EL (cell line): ENCODE results near the gene BICC1.
"Not testable (repeated sequence)": the region's sequence is repeated elsewhere in the genome, so short reads cannot be mapped to it uniquely, and the experiment has no call there.

Experiments
- DNase-seq: peaks from one replicate; pipeline ENCODE4 v3.0.0-alpha.2; 2016

Gene BICC1

DNA sequence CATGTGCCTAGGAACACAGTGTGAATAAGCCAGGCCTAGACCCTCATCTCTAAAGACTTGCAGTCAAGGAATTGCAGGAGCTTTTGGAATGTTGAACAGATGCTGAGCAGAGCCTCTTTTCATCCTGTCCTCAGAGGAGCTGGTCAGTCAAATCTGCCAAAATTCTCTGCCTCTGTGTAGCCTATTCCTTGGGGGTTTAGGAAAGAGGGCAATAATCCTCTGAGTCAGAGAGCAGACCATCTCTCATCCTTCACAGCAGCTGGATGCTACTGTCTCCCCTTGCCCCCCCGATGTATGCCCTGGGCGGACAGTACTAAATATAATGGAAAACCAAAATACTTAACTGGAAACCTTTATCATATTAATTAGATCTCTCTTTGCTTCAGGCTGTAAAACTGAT lies 52.6 kb downstream of the BICC1 start:
- no peak for DNase-seq

DNA sequence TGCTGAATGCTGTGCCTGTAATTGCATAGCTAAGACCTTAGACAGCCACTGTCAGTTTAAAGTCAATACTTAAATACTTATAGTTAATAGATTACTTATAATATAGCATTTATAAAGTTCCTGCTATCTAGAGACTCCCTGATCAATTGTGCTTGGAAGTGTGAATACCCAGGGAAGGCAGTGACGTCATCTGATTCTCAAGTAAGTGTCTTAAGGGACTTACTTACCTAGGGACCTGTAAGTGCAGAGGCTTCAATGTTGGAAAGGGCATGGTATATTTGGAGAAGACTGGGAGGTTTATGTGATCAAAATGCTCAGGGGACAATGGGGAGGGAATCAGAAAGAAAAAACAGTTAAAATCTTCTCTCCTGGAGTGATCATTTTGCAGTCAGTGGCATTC lies 55.0 kb downstream of the BICC1 start:
- no peak for DNase-seq

DNA sequence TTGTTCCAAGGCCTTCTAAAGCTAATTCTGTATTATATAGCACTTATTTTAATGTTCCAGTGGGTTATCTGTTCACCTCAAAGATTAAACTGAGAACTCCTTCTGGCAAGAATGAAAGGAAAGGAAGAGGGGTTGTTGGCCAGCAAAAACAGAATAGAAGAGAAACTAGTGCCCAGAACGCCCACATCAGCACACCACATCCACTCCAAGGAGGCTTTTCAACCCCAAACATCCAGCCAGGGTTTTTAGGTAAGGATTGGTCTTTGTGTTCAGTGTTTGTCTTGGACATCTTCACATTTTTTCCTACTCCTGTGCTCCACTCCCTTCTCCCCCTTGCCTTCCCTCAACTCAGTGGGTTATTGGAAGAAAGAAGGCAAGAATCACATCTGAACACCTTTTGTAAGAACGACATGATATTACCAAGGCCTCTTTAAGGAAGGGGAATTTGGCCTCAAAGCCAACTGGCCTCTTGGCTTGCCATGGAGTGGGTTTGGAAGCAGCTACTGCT lies 55.8 kb downstream of the BICC1 start:
- DNase-seq, result no peak

DNA sequence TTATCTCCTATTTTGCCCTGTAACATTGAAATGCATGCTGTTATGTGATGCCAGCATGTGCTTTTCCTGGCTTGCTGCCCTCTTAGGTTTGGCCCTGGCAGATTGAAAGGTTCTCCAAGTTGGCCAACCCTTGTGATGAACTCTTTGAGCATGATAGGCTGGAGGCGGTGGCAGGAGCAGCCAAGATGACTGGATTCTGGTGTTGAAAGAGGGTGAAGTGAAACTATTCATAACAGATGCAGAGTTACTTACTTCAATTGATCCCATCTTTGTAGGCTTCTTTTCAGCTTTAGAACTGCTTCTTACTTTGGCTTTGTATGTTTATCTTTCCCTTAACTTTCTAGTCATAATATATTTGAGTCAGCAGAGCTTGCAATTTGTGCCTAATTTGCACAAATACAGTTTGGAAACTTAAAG lies 57.6 kb downstream of the BICC1 start:
- no peak for DNase-seq

DNA sequence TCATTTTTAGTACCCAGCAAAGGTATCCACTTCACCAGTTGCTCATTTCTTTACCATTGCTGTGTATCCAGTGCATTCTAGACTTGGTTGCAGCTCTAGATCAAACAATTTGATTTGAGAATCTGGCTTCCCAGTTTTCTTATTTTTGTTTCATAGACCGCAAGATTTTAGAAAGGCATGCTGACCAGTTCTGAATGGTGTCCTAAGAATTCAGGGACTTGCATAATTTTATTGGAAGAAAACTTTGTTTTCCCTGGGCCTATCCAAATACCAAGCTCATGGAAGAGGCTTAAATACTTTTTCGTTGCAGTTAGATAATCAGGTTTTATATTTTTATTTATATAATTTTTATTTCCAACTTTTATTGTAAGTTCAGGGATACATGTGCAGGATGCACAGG lies 58.3 kb downstream of the BICC1 start:
- no peak for DNase-seq

DNA sequence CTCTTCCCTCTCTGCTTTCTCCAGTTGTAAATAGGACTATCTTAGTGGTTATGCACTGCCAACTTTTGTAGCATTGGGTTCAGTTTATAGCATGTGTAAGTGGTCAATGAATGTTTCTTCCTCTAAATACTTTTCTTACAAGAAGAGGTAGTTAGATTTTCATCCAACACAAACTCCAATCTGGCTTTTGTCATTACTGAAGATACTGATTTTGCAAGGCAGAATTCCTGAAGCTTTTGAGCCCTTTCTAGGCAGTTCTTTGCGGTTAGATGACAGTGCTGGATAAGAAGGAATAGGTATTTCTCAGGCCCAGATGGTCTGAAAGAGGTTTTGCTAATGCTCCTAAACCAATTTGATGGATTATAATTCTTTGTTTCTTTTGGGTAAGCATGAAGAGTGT lies 60.5 kb downstream of the BICC1 start:
- DNase-seq, result no peak

DNA sequence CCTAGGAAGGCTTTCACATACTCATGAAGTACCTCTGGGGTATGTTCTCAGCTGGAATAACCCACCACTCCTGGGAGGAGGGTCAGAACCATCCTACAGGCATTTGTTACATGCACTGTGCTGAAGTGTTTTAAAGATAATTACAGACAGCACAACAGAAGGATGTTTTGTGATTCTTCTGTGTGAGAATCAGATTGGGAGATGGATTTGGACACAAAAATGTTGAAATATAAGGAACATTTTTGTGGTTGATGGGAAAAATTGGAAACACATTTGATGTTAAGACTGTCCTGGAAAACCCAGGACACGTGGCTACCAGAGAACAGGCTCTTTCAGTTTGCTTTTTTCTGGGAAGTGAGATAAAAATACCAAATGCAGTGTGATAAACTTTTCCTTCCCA lies 61.4 kb downstream of the BICC1 start:
- peak; percentile 48 for DNase-seq

DNA sequence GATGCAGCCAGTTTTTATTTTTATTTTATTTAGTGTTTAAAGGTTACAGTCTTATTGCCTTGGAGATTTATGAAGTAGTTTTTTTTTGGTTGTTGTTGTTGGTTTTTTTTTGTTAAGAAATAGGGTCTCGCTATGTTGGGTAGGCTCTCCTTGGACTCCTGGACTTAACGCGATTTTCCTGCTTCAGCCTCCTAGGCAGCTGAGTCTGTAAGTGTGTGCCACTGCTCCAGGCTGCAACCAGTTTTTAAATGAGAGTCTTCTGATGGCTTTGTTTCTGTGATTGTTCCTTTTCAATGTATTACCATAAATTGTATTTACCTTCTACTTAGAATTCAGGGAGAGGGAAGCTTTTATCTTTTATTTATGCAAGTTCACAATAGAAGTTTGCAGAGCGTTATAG lies 62.8 kb downstream of the BICC1 start:
- no peak for DNase-seq

DNA sequence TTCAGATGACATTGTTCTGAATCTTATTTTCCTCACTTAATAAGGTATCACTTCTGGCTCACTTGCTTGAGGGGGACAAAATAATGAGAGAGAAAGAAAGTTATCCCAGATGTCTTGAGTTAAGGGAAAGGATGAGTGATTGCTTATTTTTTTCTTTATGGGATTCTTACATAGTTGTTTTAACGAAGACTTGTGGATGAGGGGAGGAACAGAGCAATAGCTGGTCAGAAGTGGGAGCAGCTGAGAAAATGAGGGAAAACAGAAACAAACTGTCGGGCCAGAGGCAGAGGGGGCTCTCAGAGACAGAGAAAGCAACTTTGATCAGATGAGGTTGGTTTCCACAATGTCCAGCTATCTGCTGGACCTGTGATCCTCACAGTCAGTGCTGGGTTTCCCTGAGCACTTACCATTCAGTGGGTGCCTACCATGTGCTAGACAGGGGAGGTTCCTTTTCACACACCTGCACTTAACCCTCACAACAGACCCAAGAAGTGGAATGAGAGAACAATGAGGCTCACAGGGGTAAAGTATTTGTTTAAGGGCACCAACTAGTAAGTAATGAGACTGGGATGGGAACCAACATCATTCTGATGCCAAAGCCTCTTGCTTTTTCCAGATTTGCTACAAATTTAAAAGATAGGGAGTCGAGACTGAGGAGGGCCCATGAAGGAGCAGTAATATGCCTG lies 64.2 kb downstream of the BICC1 start:
- no peak for DNase-seq

DNA sequence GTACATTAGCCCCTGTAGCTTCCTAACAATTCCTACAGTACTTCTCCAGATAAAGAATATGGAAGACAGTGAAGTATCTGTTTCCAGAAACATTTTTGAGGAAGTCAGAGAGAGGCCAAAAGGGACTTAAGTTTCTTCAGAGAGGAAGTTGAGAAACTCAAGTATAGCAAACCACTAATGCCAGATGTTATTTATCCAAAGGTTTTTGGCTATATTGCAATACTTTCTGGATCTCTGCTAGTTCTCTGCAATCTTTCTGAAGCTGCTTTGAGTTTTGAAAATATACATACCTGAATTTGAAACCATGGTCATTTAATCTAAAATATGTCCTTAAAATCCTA lies 64.7 kb downstream of the BICC1 start:
- DNase-seq, result peak; percentile 41

DNA sequence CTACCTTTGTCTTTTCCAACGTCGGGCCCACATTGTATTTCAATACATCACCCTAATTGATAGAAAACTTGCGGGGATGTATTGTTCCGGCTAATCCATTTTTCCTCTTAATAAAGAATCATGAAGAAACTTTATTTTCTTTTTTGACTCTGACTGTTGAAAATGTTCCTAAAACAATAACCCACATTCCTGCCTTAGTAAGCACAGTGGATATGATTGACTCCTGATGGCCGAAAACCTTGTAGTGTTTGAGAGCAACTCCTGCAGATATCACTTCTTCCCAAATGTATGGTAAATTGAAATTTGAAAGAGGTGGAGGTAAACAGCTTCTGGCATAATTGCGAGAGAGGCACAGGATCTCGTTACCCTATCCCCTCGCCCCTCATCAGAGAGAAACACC lies 65.7 kb downstream of the BICC1 start:
- DNase-seq, result no peak

DNA sequence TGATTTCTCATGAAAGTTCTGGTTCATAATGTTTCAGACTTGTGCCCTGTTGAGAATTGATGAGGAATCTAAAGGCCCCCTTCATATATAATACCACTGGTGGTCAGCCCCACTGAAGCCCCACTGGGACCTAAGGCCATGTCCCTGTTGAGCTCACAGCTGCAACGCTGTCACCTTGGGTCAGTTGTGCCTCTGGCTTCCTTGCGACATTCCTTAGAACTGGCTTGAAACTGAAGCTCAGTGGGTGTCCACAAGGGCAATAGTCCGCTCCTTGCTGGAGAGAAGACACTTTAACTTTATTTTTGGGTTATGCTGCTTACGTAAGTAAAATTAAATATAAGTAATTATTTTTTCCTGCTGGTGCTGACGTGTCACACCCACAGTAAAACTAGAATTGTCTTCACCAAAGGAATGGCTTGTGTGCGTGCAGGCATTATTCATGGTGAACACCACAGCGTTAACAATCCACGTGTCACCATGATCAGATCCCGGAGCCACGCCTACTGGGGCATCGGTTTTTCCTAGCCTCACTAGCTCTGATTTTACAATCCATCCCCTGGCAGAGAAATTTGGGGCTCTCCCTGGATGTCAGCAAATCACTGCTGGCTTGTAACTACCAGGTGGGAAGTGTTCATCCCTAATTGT lies 66.5 kb downstream of the BICC1 start:
- DNase-seq, result no peak

DNA sequence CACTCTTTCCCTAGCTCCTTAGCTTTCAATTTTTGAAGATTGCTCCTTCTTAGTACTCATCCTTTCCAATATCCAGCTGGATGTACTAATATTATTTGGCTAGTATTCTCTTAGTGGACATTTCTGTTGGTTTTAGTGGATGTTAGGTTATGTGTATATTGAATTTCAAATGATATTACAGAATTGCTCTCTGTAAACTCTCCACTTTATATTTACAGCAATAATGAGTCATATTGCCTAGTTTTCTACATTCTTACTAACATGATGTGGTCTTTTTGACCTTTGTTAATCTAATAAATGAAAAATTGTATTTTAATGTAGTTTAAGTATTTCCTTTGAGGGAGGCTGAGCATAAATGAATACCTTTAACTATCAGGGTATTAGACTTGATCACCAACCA lies 69.4 kb downstream of the BICC1 start:
- DNase-seq, result no peak

DNA sequence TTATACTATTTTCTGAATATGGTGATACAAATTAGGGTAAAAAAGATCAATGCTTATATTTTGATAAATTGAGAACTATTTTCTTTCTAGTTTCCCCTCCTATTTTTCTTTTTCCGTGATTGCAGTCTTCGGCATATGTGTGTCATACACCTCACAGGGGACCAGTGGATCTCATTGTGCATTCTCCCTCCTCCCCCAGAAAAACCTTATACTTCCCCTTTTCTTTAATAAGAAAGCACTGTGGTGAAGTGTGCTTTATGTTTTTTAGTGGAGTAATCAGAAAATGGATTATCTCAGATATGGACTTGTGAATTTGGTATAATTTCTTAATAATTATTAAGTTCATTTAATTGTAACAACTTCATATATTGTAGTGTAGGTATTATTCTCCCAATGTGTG lies 72.8 kb downstream of the BICC1 start:
- DNase-seq, result no peak

DNA sequence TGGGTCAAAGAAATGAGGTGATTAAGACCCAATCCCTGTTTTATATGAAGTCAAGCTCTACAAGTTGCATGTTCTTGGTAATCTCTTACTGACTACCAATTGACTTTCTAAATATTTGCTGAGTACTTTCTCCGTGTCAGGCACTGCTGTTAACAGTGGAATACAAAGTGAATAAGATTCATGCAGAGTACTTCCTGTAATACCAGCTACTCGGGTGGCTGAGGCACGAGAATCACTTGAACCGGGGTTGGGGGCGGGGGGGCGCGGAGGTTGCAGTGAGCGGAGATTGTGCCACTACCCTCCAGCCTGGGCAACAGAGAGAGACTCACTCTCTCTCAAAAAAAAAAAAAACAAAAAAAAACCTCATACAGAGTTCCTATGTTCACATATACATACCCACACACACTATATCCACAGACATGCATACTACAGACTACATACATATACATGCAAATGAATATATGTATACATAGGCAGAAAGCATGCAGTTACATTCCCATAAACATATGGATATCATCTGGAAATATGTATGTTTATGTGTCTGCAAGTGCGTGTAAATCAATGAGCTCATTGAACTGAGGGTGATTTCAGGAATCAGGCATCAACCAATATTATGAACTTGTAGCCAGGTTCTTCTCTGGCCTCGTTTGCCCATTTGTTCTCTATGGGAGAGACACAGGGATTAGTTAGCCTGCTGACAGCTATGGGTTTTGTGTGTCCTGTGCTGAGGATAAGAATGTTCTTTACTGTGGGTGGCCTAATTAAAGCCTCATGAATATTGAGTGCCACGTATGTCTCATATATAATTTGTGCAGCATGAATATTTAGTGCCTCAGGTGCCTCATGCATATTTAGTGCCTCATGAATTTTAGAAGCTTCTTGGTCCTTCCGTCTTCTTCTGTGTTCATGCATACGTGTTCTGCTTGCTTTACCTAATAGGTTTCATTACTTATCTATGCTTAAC lies 73.9 kb downstream of the BICC1 start:
- DNase-seq, result no peak

DNA sequence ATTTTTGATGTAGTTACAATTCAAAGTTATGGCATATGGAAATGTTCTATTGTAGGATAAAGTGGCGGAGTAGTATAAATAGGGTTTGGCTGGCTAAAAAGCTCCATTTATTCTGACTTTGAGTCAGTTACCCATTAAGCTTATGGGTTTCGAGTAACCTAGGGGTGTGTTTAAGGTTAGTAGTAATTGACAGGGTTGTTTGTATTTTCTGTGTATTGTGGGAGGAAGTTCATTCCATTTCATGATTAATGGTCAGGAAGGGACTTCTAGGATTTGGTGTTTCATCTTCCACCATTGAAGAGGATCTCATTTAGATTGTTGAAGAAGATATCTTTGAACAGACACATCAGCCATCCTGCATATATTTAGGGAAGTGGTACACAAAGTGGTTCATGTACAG lies 75.0 kb downstream of the BICC1 start:
- peak; percentile 31 for DNase-seq

DNA sequence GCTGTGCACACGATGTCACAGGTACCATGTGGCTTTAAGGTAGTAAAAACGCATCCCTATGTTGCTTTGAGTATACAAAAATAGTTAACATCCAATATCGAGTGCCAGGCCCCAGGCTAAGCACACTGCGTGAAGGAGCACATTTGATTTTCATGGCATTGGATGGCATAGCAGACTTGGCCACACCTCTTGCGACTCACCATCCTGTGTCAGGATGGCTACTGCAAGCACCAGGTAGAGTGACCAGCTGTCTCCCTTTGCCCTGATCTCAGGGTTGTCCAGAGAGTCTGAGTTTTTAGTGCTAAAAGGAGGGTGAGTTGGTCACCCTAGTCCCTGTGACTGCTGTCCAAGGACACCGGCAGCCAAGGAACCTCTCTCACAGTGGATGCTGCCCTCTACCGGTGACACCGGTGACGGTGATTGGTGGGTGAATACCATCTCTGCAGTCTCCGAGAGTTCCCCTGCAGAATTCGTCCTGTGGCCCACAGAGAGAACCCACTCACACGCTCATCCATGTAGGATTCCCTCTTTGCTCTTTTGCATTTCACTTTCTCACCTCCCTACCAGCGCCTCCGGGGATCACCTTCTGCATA lies 76.1 kb downstream of the BICC1 start:
- DNase-seq, result no peak

DNA sequence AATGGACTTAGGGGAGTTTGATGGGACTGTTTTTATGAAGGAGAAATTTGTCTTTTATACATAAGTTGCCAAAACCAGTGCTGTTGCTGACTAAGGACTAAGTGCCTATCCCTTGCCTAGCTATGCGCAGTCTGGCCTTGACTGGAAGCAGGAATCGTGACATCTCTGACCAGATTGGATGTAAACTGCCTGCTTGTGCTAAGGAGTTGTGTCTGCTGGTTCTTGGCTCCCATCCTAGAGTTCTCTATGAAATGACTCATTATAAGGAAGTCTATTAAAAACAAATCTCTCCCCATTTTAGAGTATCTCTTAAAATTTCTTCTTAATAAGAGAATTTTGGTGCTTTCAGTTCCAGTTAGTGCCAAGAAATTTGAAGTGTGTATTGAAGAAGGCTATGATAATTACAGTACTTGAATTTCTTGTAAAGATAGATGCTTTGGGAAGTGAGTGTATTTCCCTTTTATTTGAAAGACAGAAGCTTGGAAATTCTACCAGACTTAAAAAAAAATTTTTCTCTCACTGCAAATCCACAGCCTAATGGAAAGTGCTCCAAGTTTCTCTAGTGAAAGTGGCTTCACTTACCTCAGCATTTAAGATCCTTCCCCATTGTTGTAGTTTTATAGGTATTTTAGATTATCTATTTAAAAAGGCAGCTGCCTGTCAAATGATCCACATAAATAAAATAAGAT lies 77.6 kb downstream of the BICC1 start:
- peak; percentile 96 for DNase-seq

DNA sequence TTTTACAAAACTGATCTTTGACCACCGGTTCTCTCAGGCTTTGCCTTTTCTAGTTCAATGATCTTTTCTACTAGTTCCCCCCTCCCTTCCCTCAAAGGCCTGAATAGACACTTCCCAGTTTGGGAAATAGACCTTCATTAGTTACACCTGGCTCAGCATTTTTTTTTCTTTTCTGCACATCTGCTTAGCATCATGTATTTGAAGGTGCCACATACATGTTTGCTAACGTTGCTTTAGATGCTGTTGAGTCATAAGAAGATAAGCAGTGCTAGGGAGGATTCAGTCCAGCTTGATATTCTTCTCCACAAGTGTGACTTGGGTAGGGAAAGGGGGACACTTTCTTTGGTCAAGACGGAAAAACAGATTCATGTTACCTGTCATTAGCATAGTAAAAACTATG lies 78.3 kb downstream of the BICC1 start:
- DNase-seq, result no peak

DNA sequence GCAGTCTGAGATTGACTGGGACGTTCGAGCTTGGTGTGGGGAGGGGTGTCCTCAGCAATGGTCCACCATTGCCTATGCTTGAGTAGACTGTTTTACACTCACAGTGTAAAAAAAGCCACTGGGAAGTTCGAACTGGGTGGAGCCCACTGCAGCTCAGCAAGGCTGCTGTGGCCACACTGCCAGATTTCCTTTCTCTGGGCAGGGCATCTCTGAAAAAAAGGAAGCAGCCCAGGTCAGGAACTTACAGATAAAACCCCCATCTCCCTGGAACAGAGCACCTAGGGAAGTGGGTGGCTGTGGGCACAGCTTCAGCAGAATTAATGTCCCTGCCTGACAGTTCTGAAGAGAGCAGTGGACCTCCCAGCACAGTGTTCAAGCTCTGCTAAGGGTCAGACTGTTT lies 80.3 kb downstream of the BICC1 start:
- DNase-seq, result no peak

DNA sequence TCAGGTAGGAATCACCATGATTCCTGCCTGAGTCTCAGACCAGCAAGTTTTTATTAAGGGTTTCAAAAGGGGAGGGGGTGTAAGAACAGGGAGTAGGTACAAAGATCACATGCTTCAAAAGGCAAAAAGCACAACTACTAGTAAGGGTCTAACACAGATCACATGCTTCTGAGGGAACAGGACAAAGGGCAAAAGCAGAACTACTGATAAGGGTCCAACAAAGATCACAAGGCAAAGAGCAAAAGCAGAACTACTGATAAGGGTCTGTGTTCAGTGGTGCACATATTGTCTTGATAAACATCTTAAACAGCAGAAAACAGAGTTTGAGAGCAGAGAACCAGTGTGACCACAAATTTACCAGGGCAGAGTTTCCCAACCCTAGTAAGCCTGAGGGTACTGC lies 84.5 kb downstream of the BICC1 start:
- DNase-seq, result not testable (repeated sequence)

DNA sequence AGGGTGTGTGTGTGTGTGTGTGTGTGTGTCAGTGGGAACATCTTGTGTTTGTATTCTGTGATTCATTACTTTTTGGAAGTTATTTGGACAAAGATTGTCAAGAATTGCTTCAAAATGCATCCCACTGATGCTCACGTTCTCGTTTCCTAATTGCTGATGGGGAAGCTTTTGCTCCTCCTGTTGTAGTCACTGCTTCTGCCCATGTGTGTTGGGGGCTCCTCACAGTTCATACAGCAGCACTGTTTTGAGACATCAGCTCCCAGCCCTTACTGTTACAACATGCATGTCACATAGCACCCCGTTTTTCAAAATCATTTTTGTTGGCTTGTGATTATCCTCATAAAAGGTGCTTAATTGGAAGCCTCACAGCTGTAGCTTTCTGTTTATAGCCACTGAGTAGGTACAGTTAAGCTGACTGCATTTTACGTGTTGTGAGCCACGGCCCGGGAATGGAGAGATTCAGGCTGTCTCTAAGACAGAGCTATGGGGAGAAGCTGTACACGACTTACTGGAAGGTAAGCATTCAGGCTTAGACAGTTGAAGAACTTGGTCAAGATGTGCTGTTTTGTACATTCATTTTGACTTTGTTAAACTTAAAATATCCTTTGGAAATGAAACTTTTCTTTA lies 87.4 kb downstream of the BICC1 start:
- DNase-seq, result no peak
